HG03342 (cell line): ENCODE results near the gene CRIP1.

Experiments used
- ATAC-seq: cut with Tn5 transposase; IDR thresholded peaks from one replicate; pipeline ENCODE4 v1.9.1; 2021; ENCODE audit warnings: mild to moderate bottlenecking, moderate library complexity; ENCODE audit not compliant: unreplicated experiment

The CRIP1 gene

GRCh38 chr14:105450864-105451720 is 35.6 kb upstream of the CRIP1 start:
- no peak for ATAC-seq

- ATAC-seq, result no peak
Measured at GRCh38 chr14:105452963-105453362, 33.7 kb upstream of the CRIP1 start.

GRCh38 chr14:105453847-105454246 is 32.8 kb upstream of the CRIP1 start:
- ATAC-seq, result no peak

- ATAC-seq, result no peak
Measured at GRCh38 chr14:105455086-105455640, 31.5 kb upstream of the CRIP1 start.

- no peak for ATAC-seq
Measured at GRCh38 chr14:105455766-105456660, 30.7 kb upstream of the CRIP1 start.

GRCh38 chr14:105456736-105457617 is 29.7 kb upstream of the CRIP1 start:
- no peak for ATAC-seq

GRCh38 chr14:105458010-105458409 is 28.7 kb upstream of the CRIP1 start:
- no peak for ATAC-seq

- ATAC-seq, result no peak
Measured at GRCh38 chr14:105458571-105458970, 28.1 kb upstream of the CRIP1 start.

GRCh38 chr14:105460116-105460515 is 26.6 kb upstream of the CRIP1 start:
- no peak for ATAC-seq

- ATAC-seq, result no peak
Measured at GRCh38 chr14:105460616-105461015, 26.1 kb upstream of the CRIP1 start.

- ATAC-seq, result no peak
Measured at GRCh38 chr14:105461903-105462302, 24.8 kb upstream of the CRIP1 start.

GRCh38 chr14:105464501-105464900 is 22.2 kb upstream of the CRIP1 start:
- no peak for ATAC-seq

GRCh38 chr14:105465209-105466031 is 21.3 kb upstream of the CRIP1 start:
- no peak for ATAC-seq

GRCh38 chr14:105466531-105467248 is 20.0 kb upstream of the CRIP1 start:
- no peak for ATAC-seq

GRCh38 chr14:105467249-105467941 is 19.3 kb upstream of the CRIP1 start:
- no peak for ATAC-seq

- no peak for ATAC-seq
Measured at GRCh38 chr14:105467942-105468471, 18.7 kb upstream of the CRIP1 start.

- ATAC-seq, result no peak
Measured at GRCh38 chr14:105468621-105469241, 18.0 kb upstream of the CRIP1 start.
